WTC11 (cell line): ENCODE results near the gene PLEKHM3. TPM values are rescaled to one million over a fixed set of nuclear protein-coding genes. Genes with fewer than 3 reads are reported as not detected.

Source experiments
- ATAC-seq: fragments of 200-7000 bp; cut with Tn5 transposase; 2 replicates; pipeline ENCODE4 v1.10.0; 2021; ENCODE audit warnings: mild to moderate bottlenecking, moderate library complexity
- CTCF ChIA-PET: fragments of 300-600 bp; sonication (Branson Sonifier 250); formaldehyde crosslinking; loops from one replicate; lab custom pipeline; 2021; ENCODE audit warnings: antibody characterized with exemption; lab: Charles Lee
- POLR2A ChIA-PET: fragments of 350-600 bp; sonication (Branson Sonifier 250); formaldehyde crosslinking; loops from one replicate; lab custom pipeline; 2021; ENCODE audit warnings: antibody characterized with exemption; lab: Charles Lee
- DNase-seq: peaks from one replicate; pipeline ENCODE4 v3.0.0; 2021; ENCODE audit warnings: low spot score
- H3K27ac Mint-ChIP-seq: 2 replicates; pipeline ENCODE4 v1.8.0; 2021; ENCODE audit warnings: mixed read lengths
- H3K27me3 Mint-ChIP-seq: 2 replicates; pipeline ENCODE4 v1.8.0; 2021; ENCODE audit warnings: low read depth, mild to moderate bottlenecking, moderate library complexity, mixed read lengths
- H3K36me3 Mint-ChIP-seq: 2 replicates; pipeline ENCODE4 v1.8.0; 2021; ENCODE audit warnings: mixed read lengths
- H3K4me1 Mint-ChIP-seq: 2 replicates; pipeline ENCODE4 v1.8.0; 2022; ENCODE audit warnings: mixed read lengths
- H3K4me3 Mint-ChIP-seq: 2 replicates; pipeline ENCODE4 v1.8.0; 2021; ENCODE audit warnings: mild to moderate bottlenecking, moderate library complexity, mixed read lengths
- H3K9me3 Mint-ChIP-seq: 2 replicates; pipeline ENCODE4 v1.8.0; 2021; ENCODE audit warnings: mixed read lengths
- AR ChIP-seq: fragments of 250-450 bp; sonication (Bioruptor Pico); IDR thresholded peaks from 2 replicates; pipeline ENCODE4 v1.9.0; 2021; ENCODE audit warnings: mild to moderate bottlenecking
- ATF2 ChIP-seq: sonication (generic); formaldehyde crosslinking; IDR thresholded peaks from 2 replicates; pipeline ENCODE4 v1.8.1; 2022; ENCODE audit warnings: low read depth, missing genetic modification reagents, borderline replicate concordance
- E2F1 ChIP-seq: sonication (generic); formaldehyde crosslinking; IDR thresholded peaks from 2 replicates; pipeline ENCODE4 v1.8.0; 2022; ENCODE audit warnings: mild to moderate bottlenecking, missing genetic modification reagents
- ELF4 ChIP-seq: sonication (generic); formaldehyde crosslinking; IDR thresholded peaks from 2 replicates; pipeline ENCODE4 v1.8.1; 2022; ENCODE audit warnings: low read depth, mild to moderate bottlenecking, moderate library complexity, missing genetic modification reagents
- EMX1 ChIP-seq: fragments of 250-450 bp; sonication (Bioruptor Pico); IDR thresholded peaks from 2 replicates; pipeline ENCODE4 v1.8.0; 2021; ENCODE audit warnings: mild to moderate bottlenecking
- ETV6 ChIP-seq: sonication (generic); formaldehyde crosslinking; IDR thresholded peaks from 2 replicates; pipeline ENCODE4 v1.8.1; 2022; ENCODE audit warnings: mild to moderate bottlenecking, missing genetic modification reagents
- GABPB1 ChIP-seq: sonication (generic); formaldehyde crosslinking; IDR thresholded peaks from 2 replicates; pipeline ENCODE4 v1.8.1; 2023; ENCODE audit warnings: mild to moderate bottlenecking, missing genetic modification reagents
- HMGA2 ChIP-seq: fragments of 250-450 bp; sonication (Bioruptor Pico); IDR thresholded peaks from 2 replicates; pipeline ENCODE4 v1.4.0; 2021; ENCODE audit warnings: mild to moderate bottlenecking, moderate library complexity
- JAZF1 ChIP-seq: fragments of 250-450 bp; sonication (Bioruptor Pico); IDR thresholded peaks from 2 replicates; pipeline ENCODE4 v1.9.0; 2021; ENCODE audit warnings: moderate library complexity, mild to moderate bottlenecking, inconsistent platforms
- JUN ChIP-seq: sonication (generic); formaldehyde crosslinking; IDR thresholded peaks from 2 replicates; pipeline ENCODE4 v1.8.0; 2023; ENCODE audit warnings: mild to moderate bottlenecking, missing genetic modification reagents
- NFE2L1 ChIP-seq: sonication (generic); formaldehyde crosslinking; IDR thresholded peaks from 2 replicates; pipeline ENCODE4 v1.8.1; 2023; ENCODE audit warnings: missing genetic modification reagents
- NFYB ChIP-seq: sonication (generic); formaldehyde crosslinking; conservative IDR thresholded peaks from 2 replicates; pipeline ENCODE4 v1.8.0; 2022; ENCODE audit warnings: low read depth, missing genetic modification reagents
- NR1H2 ChIP-seq: sonication (generic); formaldehyde crosslinking; IDR thresholded peaks from 2 replicates; pipeline ENCODE4 v1.9.0; 2021; ENCODE audit warnings: mild to moderate bottlenecking, moderate library complexity, missing genetic modification reagents
- OVOL2 ChIP-seq: fragments of 250-450 bp; sonication (Bioruptor Pico); IDR thresholded peaks from 2 replicates; pipeline ENCODE4 v1.9.0; 2021; ENCODE audit warnings: mild to moderate bottlenecking, borderline replicate concordance
- RORB ChIP-seq: fragments of 250-450 bp; sonication (Bioruptor Pico); IDR thresholded peaks from 2 replicates; pipeline ENCODE4 v1.9.0; 2021; ENCODE audit warnings: mild to moderate bottlenecking
- TEAD1 ChIP-seq: sonication (generic); formaldehyde crosslinking; IDR thresholded peaks from 2 replicates; pipeline ENCODE4 v1.8.0; 2022; ENCODE audit warnings: mild to moderate bottlenecking, missing genetic modification reagents
- ZBTB21 ChIP-seq: sonication (generic); formaldehyde crosslinking; IDR thresholded peaks from 2 replicates; pipeline ENCODE4 v1.8.1; 2023; ENCODE audit warnings: mild to moderate bottlenecking, missing genetic modification reagents, borderline replicate concordance
- ZMAT4 ChIP-seq: fragments of 250-450 bp; sonication (Bioruptor Pico); IDR thresholded peaks from 2 replicates; pipeline ENCODE4 v1.9.0; 2021; ENCODE audit warnings: mild to moderate bottlenecking
- ZNF232 ChIP-seq: sonication (generic); formaldehyde crosslinking; IDR thresholded peaks from 2 replicates; pipeline ENCODE4 v1.8.0; 2022; ENCODE audit warnings: mild to moderate bottlenecking, missing genetic modification reagents
- ZNF263 ChIP-seq: sonication (generic); formaldehyde crosslinking; IDR thresholded peaks from 2 replicates; pipeline ENCODE4 v1.8.1; 2022; ENCODE audit warnings: low read depth, mild to moderate bottlenecking, moderate library complexity, missing genetic modification reagents
- ZNF416 ChIP-seq: fragments of 250-450 bp; sonication (Bioruptor Pico); IDR thresholded peaks from 2 replicates; pipeline ENCODE4 v1.9.0; 2021; ENCODE audit warnings: mild to moderate bottlenecking, inconsistent platforms
- ZNF671 ChIP-seq: fragments of 250-450 bp; sonication (Bioruptor Pico); IDR thresholded peaks from 2 replicates; pipeline ENCODE4 v1.8.0; 2021; ENCODE audit warnings: mild to moderate bottlenecking
- total RNA-seq: library from RNA; stranded (reverse); gene quantifications from 3 replicates; pipeline ENCODE4 v1.2.3, GENCODE V29; 2021
- TF ChIP-seq, protein P1 (sequence below): sonication (generic); formaldehyde crosslinking; IDR thresholded peaks from 2 replicates; pipeline ENCODE4 v1.8.1; 2023; ENCODE audit warnings: mild to moderate bottlenecking, missing genetic modification reagents

PLEKHM3 gene
- total RNA-seq, 1 experiment from 2014 or later: 5.8 TPM

DNA sequence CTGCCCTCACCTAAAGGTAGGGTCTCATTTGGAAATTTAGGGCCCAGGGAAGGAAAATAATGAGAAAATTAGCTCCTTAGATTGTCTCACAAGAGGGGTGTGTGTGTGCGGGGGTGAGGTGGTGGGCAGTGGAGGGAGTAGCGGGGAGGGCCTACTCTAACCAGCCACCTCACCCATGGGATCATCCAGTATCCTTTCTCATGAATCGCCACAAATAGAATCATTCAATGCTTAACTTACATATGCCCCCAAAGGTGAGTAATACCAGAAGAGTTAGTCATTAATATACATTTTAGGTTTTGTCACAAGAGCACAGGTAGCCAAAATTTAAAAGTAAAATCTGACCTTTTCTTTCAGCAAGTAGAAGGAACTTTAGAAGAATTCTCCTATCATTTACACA lies 122.1 kb downstream of the PLEKHM3 start:
- TF ChIP-seq E2F1 (no peak), NFYB (CRISPR knock-in tag) (no peak), ZNF671 (CRISPR knock-in tag) (no peak), OVOL2 (CRISPR knock-in tag) (no peak), EMX1 (CRISPR knock-in tag) (no peak), HMGA2 (CRISPR knock-in tag) (no peak), ZMAT4 (CRISPR knock-in tag) (no peak), ZBTB21 (CRISPR knock-in tag) (no peak), ZNF232 (CRISPR knock-in tag) (no peak), JAZF1 (no peak), RORB (CRISPR knock-in tag) (no peak), AR (CRISPR knock-in tag) (no peak)
- Mint-ChIP-seq H3K4me1 (peaks cover 14% of the 10 kb centered on the region), H3K27me3 (no peaks in the 10 kb centered on the region), H3K4me3 (no peak overlapping the region), H3K36me3 (no peaks in the 10 kb centered on the region), H3K27ac (no peak overlapping the region), H3K9me3 (no peaks in the 10 kb centered on the region)
- DNase-seq (no peak), ATAC-seq (no peak)
- POLR2A ChIA-PET: no interaction called here
- CTCF ChIA-PET: no interaction called here

DNA sequence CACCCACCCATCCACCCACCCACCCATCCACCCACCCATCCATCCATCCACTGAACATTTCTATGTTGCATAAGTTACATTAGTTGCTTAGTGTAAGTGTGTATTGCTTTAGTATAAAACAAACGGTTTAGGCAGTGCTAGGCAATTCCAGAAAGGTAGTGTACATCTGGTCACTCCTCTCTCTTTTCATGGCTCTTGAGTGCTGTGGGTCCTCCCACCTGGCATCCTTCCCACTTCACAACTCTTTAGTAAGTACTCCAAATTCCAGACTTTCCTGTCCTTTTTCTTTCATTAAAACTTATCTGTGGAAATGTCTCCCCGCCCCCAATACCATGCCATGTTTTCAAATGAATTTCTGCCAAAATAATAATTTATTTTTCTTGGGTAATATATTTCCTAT lies 122.5 kb downstream of the PLEKHM3 start:
- Mint-ChIP-seq H3K9me3 (no peaks in the 10 kb centered on the region), H3K36me3 (no peaks in the 10 kb centered on the region), H3K27me3 (no peaks in the 10 kb centered on the region), H3K4me3 (no peak overlapping the region), H3K27ac (no peak overlapping the region), H3K4me1 (peaks cover 18% of the 10 kb centered on the region)
- POLR2A ChIA-PET: no interaction called here
- CTCF ChIA-PET: interaction anchor here (0.8 kb wide), 1 partner anchor 14 kb away, joined by 3 read pairs; no protein-coding TSS in a partner anchor
- ATAC-seq (no peak), DNase-seq (no peak)
- TF ChIP-seq ETV6 (CRISPR knock-in tag): no peak
- no peak for TF ChIP-seq TEAD1 (CRISPR knock-in tag)
- no peak for TF ChIP-seq ZNF416 (CRISPR knock-in tag)
- no peak for TF ChIP-seq NFE2L1 (CRISPR knock-in tag)
- TF ChIP-seq ATF2: no peak

GRCh38 chr2:207901829-207902228 lies 123.5 kb downstream of the PLEKHM3 start:
- POLR2A ChIA-PET: no interaction called here

More at GRCh38 chr2:207901829-207902228, 123.5 kb downstream of the PLEKHM3 start:
- H3K4me1 Mint-ChIP-seq: peaks cover 28% of the 10 kb centered on the region
- no peaks in the 10 kb centered on the region for H3K9me3 Mint-ChIP-seq
- H3K36me3 Mint-ChIP-seq: no peaks in the 10 kb centered on the region
- H3K27ac Mint-ChIP-seq: no peak overlapping the region
- DNase-seq: no peak
- ATAC-seq: no peak
- TF ChIP-seq ZMAT4 (CRISPR knock-in tag) (no peak), ZNF263 (CRISPR knock-in tag) (no peak), ELF4 (CRISPR knock-in tag) (no peak), TEAD1 (CRISPR knock-in tag) (no peak), NFYB (CRISPR knock-in tag) (no peak), E2F1 (no peak), GABPB1 (CRISPR knock-in tag) (no peak), NR1H2 (CRISPR knock-in tag) (no peak), JUN (CRISPR knock-in tag) (no peak)
- TF ChIP-seq, protein P1, sequence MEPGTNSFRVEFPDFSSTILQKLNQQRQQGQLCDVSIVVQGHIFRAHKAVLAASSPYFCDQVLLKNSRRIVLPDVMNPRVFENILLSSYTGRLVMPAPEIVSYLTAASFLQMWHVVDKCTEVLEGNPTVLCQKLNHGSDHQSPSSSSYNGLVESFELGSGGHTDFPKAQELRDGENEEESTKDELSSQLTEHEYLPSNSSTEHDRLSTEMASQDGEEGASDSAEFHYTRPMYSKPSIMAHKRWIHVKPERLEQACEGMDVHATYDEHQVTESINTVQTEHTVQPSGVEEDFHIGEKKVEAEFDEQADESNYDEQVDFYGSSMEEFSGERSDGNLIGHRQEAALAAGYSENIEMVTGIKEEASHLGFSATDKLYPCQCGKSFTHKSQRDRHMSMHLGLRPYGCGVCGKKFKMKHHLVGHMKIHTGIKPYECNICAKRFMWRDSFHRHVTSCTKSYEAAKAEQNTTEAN (CRISPR knock-in tag): no peak
- H3K4me3 Mint-ChIP-seq: no peak overlapping the region
- no peaks in the 10 kb centered on the region for H3K27me3 Mint-ChIP-seq
- CTCF ChIA-PET: interaction anchor here (0.8 kb wide), 1 partner anchor 15 kb away, joined by 3 read pairs; no protein-coding TSS in a partner anchor
